DND-41 (cell line): ENCODE data around the gene TBC1D22A.

Experiments used
- EZH2 ChIP-seq: IDR thresholded peaks from 3 replicates; pipeline ENCODE4 v1.6.1; 2012; ENCODE audit warnings: borderline replicate concordance, low read depth, mild to moderate bottlenecking, moderate library complexity, low read length, inconsistent platforms; ENCODE audit not compliant: severe bottlenecking
- TF ChIP-seq, protein P1 (sequence below): IDR thresholded peaks from 2 replicates; pipeline ENCODE4 v1.5.1; 2012; ENCODE audit warnings: borderline replicate concordance, low read length, moderate library complexity, mild to moderate bottlenecking; ENCODE audit not compliant: poor library complexity, severe bottlenecking; ENCODE audit errors: extremely low read depth

DNA sequence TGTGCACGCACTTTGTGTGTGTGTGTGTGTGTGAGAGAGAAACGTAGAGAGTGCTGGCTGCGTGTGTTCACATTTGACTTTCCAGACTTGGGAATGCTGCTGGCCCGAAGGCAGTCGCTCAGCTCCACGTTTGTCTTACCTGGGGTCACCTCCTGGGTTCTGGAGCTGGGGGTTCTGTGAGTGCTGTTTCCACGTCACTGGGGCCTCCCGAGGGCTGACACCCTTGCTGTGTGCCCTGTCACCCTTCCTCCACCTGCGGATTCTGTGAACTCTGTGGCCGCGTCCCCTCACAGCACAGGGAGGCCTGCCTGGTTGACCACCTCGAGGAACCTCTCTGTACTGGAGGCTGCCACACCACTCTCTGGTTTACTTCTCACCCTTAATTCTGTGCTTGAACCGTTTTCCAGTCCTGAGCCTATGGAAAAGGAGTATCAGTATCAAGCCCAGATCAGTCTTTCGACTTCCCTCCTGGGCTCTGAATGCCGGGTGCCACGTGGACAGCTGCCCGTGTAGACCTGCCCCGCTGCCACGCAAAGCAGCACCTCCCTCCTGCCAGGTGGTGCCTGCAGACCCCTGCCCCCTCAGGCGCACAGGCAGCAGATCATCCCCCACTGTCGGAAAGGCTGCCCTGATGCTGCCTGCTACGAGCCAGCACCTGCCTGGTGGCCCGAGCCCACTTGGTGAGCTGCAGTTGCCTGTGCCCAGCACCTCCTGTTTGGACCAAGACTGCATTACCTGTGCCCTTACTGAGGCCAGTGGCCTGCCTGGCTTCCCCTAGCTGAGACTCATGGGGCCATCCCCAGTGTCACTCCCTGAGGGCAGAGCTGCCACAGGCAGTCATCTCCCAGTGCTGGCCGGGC, 233.3 kb downstream of the TBC1D22A start:
- TF ChIP-seq, protein P1, sequence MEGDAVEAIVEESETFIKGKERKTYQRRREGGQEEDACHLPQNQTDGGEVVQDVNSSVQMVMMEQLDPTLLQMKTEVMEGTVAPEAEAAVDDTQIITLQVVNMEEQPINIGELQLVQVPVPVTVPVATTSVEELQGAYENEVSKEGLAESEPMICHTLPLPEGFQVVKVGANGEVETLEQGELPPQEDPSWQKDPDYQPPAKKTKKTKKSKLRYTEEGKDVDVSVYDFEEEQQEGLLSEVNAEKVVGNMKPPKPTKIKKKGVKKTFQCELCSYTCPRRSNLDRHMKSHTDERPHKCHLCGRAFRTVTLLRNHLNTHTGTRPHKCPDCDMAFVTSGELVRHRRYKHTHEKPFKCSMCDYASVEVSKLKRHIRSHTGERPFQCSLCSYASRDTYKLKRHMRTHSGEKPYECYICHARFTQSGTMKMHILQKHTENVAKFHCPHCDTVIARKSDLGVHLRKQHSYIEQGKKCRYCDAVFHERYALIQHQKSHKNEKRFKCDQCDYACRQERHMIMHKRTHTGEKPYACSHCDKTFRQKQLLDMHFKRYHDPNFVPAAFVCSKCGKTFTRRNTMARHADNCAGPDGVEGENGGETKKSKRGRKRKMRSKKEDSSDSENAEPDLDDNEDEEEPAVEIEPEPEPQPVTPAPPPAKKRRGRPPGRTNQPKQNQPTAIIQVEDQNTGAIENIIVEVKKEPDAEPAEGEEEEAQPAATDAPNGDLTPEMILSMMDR: no peak
- no peak for TF ChIP-seq EZH2
